GM18519 (cell line): Measurements from ENCODE around the gene CYP1A1.
"Not testable (repeated sequence)": the region's sequence is repeated elsewhere in the genome, so short reads cannot be mapped to it uniquely, and the experiment has no call there.

Source experiments
- ATAC-seq: cut with Tn5 transposase; IDR thresholded peaks from one replicate; pipeline ENCODE4 v1.9.1; 2021; ENCODE audit warnings: mild to moderate bottlenecking, moderate library complexity; ENCODE audit not compliant: unreplicated experiment, low FRiP score

The CYP1A1 gene

GRCh38 chr15:74742422-74742821 is 17.1 kb upstream of the CYP1A1 start:
- ATAC-seq: no peak

DNA sequence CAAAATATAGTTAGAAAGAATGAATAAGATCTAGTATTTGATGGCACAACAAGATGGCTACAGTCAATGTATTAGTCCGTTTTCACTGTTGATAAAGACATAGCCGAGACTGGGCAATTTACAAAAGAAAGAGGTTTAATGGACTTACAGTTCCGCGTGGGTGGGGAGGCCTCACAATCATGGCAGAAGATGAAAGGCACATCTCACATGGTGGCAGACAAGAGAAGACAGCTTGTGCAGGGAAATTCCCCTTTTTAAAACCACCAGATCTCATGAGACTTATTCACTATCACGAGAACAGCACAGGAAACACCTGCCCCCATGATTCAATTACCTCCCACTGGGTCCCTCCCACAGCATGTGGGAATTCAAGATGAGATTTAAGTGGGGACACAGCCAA is 12.9 kb upstream of the CYP1A1 start:
- not testable (repeated sequence) for ATAC-seq

- no peak for ATAC-seq
These were observed 10.0 kb upstream of the CYP1A1 start for GRCh38 chr15:74735305-74735704.

GRCh38 chr15:74733269-74733668 is 7.9 kb upstream of the CYP1A1 start:
- no peak for ATAC-seq

- no peak for ATAC-seq
These were observed 7.5 kb upstream of the CYP1A1 start for GRCh38 chr15:74732846-74733245.

GRCh38 chr15:74730619-74731316 is 5.4 kb upstream of the CYP1A1 start:
- no peak for ATAC-seq

GRCh38 chr15:74729372-74729771 is 4.0 kb upstream of the CYP1A1 start:
- ATAC-seq: not testable (repeated sequence)

GRCh38 chr15:74728699-74729098 is 3.4 kb upstream of the CYP1A1 start:
- not testable (repeated sequence) for ATAC-seq

- no peak for ATAC-seq
These were observed 2.4 kb upstream of the CYP1A1 start for GRCh38 chr15:74727727-74728126.

DNA sequence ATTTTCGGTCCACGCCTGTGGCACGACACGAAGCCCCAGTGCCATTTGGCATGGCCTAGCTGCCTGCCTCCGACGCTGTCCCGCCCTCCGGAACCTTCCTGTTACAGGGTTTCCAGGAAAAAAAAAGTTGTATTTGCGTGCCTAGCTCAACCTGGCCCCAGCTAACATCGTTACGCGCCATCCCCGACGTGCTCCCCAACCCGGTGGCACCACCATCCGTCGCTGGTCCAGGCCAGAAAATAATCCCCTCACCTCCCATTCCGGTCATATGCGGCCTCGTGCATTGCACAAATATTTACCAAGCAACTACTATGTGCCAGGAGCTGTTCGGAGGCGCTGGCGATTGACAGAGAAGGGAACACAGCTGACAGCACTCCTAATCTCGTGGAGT is 1.4 kb upstream of the CYP1A1 start:
- ATAC-seq: no peak

DNA sequence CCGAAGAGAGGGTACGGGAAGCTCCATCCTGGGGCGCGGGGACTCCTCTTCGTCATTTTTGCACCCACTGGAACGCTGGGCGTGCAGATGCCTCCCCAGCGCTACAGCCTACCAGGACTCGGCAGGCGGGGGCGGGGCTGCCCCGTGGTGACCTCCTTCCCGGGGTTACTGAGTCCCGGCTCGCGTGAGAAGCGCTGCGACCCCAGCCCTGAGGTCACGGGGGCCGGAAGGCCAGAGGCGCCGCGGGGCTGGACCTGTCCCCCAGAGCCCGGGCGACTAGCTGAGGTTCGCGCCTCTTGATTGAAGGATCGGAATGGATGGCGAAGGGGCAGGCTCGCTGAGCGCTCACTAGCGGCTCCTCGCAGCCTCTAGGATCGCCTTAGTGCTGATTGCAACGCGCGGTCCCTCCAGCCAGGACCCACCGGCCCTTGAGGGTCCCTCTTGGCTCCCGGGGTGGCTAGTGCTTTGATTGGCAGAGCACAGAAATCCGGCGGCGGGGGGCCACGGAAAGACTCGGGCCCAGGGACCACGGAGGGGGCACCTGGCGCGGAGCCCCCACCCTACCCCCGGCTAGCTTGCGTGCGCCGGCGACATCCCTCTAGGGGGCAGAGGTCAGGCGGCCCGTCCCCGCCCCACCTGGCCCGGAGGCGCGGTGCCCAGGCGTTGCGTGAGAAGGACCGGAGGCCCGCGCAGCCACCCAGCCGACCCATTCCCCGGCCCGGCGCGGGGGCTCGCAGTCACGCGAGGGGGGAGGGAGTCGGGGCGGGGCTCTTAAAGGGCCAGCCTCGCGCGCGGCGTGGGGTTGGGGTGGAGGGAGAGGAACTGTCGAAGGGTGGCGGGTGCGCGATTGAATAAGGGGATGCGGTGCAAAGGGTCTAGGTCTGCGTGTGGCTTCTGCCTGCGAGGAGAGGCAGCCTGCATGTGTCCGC is 781 bp upstream of the CYP1A1 start:
- no peak for ATAC-seq

- no peak for ATAC-seq
These were observed 631 bp downstream of the CYP1A1 start for GRCh38 chr15:74724570-74725224.

- no peak for ATAC-seq
These were observed 1.5 kb downstream of the CYP1A1 start for GRCh38 chr15:74723754-74724334.

- no peak for ATAC-seq
These were observed 2.1 kb downstream of the CYP1A1 start for GRCh38 chr15:74723187-74723586.

DNA sequence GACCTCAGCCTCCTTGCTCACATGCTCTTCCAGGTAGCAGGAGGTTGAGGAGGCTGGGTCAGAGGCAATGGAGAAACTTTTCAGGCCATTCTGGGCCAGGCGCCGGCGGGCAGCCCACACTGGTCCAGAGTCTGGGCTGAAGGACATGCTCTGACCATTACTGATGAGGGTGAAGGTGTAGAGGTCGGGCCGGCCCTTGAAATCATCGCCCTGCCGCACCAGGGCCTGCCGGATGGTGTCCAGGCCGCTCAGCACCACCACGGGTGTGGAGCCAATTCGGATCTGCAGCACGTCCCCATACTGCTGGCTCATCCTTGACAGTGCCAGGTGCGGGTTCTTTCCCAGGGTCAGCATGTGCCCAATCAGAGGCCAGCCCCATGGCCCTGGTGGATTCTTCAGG is 2.7 kb downstream of the CYP1A1 start:
- ATAC-seq: no peak

- ATAC-seq: no peak
These were observed 8.7 kb downstream of the CYP1A1 start for GRCh38 chr15:74716651-74717050.

- ATAC-seq: no peak
These were observed 13.0 kb downstream of the CYP1A1 start for GRCh38 chr15:74712311-74712710.

DNA sequence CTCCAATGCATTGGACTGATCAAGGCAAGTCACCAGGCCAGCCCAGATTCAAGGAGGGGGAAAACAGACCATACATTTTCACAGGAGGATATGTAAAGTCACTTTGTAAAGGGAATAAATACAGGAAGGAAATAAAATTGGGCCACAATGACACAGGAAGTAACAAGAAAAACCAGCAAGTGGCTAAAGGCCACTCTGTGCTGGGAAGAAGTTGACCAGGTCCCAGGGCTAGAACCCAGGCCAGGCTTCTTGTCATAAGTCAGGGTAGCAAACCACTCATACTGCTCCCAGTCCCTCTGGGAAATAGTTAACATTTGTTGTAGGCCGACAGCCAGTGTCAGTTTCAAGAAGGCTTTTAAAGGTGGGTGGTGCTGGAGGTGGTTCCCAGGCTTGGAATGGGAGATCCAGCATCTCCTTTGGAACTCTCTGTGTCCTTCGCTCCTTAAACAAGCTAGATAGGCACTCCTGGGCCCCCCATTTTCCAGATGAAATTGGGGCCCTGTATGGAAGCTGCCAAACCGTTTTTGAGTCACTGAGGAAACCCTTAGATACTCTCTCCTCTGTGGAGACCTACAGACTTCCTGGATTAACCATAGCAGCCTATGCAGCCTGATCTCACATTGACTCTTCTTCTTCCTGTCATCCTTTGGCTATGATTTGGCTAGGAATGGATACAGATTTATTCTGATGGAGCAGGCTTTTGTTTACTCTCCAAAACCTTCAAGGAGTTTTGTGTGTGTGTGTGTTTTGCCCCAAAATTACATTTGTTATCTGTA is 14.8 kb downstream of the CYP1A1 start:
- no peak for ATAC-seq

DNA sequence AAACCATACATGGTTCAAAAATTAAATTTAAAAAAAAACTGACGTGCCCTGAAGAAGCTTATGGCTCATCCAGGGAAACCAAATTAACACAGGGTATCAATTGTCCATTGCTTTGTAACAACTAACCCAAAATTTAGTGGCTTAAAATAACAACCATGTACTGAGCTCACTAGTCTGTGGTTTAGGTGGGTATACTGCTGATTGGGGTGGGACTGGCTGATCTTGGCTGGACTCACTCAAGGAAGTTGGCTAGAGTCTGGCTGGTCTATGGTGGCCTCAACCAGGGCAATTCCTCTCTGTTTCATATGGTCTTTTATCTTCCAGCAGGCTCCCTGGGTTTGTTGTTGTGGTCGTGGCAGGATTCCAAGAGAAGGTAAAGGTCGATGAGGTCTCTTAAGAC is 15.4 kb downstream of the CYP1A1 start:
- no peak for ATAC-seq

DNA sequence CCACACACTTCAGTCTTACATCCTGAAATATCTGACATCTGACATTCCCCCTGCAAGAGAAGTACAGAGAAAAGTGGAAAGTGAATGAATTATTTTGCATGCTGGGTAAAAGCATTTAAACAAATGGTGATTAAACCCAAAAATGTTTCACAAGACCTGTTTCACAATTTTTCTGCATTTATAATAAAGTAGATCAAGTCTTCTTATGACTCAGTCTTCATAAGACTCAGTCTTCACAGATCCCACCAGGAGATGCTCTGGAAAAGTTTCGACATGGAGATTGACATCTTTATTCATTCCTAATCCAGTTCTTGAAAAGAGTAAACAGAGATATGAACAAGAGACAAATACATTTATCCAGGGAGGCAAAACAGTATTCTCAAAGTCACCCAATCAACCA is 16.3 kb downstream of the CYP1A1 start:
- no peak for ATAC-seq
